ENCODE results near the gene CLIP1.
"Not testable (repeated sequence)": the region's sequence is repeated elsewhere in the genome, so short reads cannot be mapped to it uniquely, and the experiment has no call there.

CLIP1 gene

DNA sequence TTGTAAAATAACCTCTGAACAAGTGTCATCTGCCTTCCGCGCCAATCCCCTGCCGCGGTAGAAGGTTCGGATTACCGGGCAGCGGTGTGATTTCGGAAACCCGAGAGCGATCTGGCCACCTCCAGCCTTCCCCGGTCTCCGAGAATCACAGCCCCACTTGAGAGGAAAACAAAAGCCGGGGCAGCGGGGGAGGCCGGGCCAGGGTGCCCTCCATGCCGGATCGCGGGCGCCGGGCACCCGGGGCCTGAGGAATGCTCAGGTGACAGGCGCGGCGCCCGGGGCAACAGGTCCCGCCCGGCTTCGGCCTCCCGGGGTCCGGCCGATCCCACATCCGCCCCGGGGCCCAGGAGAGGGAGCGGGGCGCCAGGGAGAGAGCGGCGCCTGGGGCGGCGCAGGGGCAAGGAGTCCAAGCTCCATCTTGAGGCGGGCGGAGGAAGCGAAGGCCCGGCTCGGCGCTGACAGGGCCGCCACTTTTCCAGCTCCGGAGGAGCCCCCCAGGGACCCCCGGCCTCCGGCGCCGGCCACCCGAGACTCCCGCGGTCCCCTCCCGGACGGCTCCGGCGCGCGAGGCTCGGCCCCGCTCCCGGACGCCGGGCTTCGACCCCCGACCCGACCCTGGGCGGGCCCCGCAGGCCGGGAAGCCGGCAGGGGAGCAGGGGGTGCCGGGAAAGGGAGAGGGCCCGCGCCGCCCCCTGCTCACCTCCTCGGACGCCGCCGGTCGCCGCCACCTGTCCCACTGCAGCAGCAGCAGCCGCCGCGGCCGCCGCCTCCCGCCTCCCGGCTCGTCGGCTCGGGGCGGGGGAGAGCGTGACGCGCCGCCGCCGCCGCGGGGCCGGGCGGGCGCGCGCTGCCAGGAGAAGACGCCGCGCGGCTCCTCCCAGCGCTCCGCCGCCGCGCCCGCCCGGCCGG is at the start of gene CLIP1:
CLIP1 (minus strand) TSS at position 849 of the 909 bp plus-strand sequence. CDS start 42,217 bp downstream, outside the sequence.
- DNase-seq = no peak

DNA sequence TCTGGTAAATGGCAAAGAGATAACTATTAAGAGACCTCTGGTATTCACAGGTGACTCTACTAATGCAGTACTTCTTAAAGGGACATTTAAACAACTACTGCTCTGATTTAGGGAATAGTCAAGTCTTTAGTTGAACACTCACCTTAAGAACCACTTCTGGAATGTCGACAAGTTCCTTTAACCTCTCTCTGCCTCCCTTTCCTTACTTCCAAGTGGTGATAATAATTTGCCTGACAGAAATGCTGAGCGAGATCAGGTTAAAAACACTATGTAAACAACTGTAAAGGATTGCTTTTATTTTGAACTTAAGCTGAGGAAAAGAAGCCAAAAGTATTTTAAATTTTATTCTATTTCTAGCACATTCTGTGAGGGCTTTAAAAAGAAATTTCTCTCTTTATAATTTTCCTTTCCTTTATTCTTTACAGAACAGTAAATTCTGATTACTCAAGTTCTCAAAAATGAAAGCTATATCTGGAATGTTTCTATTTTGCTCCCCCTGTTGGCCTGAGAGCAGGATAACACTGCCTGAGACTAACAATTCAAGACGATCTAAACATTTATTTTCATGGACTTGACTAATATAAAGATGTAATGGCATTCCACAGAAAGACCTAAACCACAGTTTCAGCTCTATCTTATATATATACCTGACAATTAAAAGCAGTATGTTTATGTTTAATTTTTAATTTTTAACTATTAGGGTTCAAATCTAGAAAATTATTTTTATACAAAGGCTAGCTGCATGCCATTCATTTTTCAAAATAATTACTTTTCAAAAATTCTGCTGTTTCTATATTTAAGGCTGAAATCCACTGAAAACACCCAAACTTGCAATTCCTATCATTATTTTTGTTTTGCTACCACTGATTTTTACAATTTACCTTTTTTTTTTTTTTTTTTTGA is 49.1 kb upstream of the CLIP1 start:
- peak; percentile 68 for DNase-seq

DNA sequence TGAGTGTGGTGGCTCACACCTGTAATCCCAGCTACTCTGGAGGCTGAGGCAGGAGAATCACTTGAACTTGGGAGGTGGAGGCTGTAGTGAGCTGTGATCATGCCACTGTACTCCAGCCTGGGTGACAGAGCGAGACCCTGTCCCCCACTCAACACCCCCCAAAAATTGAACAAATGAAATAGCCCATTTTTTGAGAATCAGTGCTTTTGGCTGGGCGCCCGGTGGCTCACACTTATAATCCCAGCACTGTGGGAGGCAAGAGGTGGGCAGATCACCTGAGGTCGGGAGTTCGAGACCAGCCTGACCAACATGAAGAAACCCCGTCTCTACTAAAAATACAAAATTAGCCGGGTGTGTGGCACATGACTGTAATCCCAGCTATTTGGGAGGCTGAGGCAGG is 48.1 kb upstream of the CLIP1 start:
- not testable (repeated sequence) for DNase-seq

DNA sequence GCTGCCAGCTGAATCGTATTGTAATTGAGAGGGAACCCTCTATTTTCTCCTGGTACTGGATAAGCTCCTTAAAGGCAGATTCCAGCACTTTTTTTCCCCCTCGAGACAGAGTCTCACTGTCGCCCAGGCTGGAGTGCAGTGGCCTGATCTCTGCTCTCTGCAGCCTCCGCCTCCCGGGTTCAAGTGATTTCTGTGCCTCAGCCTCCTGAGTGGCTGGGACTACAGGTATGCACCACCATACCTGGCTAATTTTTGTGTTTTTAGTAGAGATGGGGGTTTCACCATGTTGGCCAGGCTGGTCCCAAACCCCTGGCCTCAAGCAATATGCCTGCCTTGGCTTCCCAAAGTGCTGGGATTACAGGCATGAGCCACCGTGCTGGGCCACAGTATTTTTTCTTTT is 47.4 kb upstream of the CLIP1 start:
- not testable (repeated sequence) for DNase-seq

DNA sequence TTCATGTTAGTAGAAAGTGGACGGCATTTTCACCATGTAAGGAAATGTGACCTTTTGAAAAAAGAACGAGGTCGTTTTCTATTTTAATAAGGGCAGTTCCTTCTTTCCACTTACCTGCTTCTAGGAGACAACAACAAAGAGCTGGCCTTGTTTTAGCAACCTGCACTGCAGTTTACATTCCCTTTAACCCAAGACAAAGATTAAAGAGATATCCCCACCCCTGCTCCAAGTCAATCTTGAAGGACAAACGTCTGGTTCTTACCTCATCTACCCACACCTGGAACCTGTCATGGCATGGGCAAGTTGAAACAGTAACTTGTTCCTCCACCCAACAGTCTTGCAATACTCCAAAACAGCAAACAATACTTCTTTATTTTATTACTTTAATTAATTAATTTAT is 45.5 kb upstream of the CLIP1 start:
- no peak for DNase-seq

DNA sequence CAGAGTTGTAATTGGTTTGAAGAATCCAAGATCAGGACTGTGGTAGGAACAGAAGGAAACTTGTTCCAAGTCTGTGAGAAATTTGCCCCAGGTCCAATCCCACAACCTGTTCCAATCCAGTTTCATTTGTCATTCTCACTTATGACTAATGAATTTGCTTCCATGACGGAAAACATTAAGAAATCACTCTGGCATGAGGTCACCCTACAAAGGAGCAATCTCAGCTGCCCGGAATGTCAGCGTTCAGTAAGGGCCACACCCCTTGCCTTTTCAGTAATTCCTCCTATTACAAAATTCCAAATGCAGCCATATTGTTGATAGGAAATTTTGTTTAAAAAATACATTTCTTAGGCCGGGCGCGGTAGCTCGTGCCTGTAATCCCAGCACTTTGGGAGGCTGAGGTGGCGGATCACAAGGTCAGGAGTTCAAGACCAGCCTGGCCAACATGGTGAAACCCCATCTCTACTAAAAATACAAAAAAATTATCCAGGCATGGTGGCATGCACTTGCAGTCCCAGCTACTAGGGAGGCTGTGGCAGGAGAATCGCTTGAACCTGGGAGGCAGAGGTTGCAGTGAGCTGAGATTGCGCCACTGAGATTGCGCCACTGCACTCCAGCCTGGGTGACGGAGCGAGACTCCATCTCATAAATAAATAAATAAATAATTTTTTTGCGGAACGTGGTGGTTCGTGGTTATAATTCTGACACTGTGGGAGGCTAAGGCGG is 42.0 kb upstream of the CLIP1 start:
- DNase-seq = not testable (repeated sequence)

DNA sequence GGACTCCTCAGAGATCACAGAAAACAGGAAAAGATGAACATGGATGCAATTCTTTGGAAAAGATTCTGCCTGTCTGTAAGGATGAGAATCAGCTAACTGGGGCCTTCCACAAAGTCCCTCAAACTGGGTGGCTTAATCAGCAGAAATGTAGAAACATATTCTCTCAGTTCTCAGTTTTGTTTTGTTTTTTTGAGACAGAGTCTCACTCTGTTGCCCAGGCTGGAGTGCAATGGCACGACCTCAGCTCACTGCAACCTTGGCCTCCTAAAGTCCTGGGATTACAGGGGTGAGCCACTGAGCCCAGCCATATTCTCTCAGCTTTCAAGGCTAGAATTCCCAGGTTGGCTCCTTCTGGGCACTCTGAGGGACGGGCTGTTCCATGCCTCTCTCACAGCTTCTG is 38.2 kb upstream of the CLIP1 start:
- no peak for DNase-seq

DNA sequence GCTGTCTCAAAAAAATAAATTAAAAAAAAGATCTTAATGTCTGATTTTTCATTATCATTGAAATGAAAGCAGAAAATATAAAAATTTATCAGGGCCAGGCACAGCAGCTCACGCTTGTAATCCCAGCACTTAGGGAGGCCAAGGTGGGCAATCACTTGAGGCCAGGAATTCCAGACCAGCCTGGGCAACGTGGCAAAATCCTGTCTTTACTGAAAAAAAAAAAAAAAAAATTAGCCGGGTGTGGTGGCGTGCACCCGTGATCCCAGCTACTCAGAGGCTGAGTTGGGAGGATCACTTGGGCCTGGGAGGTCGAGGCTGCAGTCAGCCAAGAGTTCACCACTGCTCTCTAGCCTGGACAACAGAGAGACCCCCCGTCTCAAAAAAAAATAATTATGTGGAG is 37.6 kb upstream of the CLIP1 start:
- DNase-seq = no peak

DNA sequence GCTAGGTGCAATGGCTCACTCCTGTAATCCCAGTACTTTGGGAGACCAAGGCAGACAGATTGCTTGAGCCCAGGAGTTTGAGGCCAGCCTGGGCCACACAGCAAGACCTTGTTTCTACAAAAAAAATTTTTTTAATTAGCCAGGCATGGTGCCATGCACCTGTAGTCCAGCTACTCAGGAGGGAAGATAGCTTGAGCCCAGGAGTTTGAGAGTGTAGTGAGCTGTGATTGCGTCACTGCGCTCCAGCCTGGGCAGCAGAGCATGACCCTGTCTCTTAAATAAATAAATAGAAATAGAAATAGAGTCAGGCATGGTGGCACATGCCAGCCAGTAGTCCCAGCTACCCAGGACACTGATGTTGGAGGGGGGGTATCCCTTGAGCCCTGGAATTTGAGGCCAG is 36.7 kb upstream of the CLIP1 start:
- no peak for DNase-seq

DNA sequence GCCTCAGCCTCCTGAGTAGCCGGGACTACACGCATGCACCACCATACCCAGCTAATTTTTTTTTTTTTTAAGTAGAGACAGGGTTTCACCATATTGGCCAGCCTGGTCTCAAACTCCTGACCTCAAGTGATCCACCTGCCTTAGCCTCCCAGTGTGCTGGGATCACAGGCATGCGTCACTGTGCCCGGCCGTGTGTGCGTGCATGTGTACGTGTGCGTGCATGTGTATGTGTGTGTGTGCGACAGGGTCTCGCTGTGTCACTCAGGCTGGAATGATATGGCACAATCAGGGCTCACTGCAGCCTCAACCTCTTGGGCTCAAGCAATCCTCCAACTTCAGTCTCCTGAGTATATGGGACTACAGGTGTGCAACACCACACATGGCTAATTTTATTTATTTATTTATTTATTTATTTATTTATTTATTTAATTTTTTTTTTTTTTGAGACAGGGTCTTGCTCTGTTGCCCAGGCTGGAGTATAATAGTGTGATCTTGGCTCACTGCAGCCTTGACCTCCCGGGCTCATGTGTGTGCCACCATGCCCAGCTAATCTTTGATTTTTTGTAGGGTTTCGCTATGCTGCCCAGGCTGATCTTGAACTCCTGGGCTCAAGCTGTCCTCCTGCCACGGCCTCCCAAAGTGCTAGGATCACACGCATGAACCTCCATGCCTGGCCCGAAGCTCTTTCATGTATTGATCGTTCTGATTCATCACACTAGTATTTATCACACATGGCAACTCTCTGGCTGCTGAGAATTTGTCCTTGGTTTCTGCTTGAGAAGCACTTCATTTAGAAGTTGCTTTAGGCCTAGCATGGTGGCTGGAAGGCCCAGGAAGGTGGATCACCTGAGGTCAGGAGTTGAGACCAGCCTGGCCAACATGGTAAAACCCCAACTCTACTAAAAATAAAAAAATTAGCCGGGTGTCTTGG is 35.9 kb upstream of the CLIP1 start:
- DNase-seq = no peak

DNA sequence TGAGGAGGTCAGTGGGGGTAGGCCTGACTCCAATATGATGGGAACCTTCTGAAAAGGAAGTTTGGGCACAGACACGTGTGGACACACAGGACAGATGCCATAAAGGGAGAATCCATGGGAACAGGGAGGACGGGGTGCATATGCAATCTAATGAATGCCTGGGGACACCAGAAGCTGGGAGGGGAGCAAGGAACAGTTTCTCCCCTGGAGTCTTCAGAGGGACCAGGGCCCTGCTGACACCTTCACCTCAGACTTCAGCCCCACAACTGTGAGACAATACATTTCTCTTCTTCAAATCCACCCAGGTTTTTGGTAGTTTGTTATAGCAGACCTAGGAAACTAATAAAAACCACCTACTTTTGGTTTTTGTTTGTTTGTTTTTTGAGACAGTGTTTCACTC is 35.2 kb upstream of the CLIP1 start:
- no peak for DNase-seq

DNA sequence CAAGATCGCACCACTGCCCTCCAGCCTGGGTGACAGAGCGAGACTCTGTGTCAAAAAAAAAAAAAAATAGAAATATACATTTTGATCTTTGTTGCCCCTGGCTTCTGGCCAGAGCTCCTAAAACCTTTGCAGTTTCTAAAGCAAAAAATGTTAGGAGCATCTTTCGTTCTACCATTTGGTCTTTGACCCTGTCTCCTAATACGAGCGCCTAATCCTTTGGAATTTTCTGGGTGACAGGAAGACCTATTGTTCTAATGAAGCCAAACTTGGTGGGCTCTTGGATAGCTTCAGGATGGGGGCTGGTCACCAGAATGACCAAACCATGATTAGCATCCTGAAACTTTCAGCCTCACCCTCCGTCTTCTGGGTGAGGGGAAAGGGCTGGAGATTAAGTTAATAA is 32.3 kb upstream of the CLIP1 start:
- no peak for DNase-seq

DNA sequence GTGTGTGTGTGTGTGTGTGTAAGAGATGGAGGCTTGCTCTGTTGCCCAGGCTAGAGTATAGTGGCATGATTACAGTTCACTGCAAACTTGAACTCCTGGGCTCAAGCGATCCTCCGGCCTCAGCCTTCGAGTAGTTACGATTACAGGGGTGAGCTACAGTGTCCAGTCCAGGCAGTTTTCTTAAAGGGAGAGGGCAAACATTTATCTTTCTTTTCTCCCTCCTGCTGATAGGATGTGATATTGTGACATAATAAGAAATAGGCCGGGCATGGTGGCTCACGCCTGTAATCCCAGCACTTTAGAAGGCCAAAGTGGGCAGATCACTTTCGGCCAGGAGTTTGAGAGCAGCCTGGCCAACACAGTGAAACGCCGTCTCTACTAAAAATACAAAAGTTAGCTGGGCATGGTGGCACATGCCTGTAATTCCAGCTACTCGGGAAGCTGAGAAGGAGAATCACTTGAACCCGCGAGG is 31.8 kb upstream of the CLIP1 start:
- no peak for DNase-seq

DNA sequence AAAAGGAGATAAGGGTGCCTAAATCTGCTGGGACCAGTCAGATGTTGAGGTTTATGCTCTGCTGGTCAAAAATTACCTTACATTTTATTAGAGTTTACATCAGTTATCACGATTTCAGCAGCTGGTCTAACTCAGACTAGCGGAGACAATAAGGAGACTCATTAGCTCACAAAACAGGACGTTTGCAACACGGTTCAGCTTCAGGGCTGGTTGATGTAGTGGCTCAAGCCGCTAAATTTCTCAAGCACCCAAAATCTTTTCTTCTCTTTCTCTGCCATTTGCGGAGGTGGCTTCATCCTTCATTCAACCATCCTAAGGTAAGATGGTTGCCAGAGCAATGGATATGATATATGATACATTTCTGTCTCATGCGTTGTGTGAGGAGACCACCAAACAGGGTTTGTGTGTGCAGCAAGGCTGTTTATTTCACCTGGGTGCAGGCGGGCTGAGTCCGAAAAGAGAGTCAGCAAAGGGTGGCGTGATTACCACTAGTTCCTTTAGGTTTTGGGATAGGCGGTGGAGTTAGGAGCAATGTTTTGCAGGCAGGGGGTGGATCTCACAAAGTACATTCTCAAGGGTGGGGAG is 30.3 kb upstream of the CLIP1 start:
- DNase-seq = no peak

DNA sequence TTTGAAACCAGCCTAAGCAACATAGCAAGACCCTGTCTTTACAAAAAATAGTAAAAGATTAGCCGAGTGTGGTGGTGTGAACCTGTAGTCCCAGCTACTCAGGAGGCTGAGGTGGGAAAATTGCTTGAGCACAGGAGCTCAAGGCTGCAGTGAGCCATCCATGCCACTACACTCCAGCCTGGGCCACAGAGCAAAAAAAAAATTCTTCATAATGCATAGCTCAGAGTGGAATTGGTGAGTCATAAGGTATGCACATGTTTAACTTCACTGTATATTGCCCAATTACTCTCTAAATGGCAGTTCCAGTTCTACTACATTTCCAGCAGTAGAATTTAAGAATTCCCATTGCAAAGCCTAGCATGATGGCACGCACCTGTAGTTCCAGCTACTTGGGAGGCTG is 26.8 kb upstream of the CLIP1 start:
- no peak for DNase-seq

DNA sequence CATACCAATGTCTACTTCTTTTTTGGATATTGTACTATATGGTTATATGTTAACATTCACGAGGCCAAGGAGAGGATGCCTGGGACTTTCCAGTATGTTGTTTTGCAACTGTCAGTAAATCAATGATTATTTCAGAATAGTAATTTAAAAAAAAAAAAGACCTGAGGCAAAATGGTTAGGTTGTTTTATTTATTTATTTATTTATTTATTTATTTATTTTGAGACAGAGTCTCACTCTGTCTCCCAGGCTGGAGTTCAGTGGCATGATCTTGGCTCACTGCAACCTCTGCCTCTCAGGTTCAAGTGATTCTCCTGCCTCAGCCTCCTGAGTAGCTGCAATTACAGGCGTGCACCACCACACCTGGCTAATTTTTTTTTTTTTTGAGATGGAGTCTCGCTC is 25.4 kb upstream of the CLIP1 start:
- DNase-seq = not testable (repeated sequence)

DNA sequence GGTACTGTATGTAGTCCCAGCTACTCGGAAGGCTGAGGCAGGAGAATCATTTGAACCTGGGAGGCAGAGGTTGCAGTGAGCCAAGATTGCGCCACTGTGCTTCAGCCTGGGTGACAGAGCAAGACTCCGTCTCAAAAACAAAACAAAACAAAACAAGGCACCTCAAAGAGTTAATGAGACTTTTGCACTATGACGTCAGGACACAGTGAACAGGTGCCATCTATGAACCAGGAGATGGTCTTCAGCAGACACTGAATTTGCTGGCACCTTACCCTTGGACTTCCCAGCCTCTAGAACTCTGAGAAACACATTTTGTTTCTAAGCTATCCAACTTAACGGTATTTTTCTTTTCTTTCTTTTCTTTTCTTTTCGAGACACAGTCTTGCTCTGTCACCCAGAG is 23.9 kb upstream of the CLIP1 start:
- DNase-seq = not testable (repeated sequence)

DNA sequence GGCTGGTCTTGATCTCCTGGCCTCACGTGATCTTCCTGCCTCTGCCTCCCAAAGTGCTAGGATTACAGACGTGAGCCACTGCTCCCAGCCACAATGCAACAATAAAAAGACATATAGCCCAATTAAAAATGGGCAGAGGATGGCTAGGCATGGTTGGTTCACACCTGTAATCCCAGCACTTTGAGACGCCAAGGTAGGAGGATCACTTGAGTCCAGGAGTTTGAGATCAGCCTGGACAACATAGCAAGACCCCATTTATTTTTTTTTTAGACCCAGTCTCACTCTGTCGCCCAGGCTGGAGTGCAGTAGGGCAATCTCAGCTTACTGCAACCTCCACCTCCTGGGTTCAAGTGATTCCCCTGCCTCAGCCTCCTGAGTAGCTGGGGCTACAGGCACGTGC is 21.6 kb upstream of the CLIP1 start:
- DNase-seq = not testable (repeated sequence)

DNA sequence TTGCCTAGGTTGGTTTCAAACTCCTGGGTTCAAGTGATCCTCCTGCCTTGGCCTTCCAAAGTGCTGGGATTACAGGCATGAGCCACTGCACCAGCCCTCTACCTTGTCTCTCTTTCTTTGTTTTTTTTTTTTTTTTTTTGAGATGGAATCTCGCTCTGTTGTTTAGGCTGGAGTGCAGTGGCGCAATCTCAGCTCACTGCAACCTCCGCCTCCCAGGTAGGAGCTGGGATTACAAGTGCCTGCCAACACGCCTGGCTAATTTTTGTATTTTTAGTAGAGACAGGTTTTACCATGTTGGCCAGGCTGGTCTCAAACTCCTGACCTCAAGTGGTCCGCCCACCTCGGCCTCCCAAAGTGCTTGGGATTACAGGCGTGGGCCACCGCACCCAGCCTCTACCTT is 16.4 kb upstream of the CLIP1 start:
- not testable (repeated sequence) for DNase-seq

DNA sequence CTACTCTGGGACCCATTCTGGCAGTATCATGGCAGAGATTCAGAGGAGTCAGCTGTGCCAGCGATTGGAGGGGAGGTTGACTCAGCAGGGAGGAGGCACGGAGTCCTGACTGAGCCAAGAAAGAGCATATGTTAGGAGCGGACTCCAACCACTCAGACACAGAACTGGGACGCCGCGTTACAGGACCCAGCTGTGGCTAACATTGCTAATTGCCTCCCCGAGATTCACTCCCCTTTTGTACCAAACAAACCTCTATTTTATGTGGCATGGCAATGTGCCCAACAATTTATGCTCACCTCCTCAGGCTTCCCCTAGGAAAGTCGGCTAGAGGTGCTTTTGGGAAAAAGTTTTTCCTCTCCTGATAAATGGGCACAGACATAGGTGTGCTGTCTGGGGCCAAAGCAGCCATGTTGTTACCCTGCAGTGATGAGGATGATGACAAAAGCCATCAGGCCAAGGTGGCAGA is 15.2 kb upstream of the CLIP1 start:
- DNase-seq = peak; percentile 96

DNA sequence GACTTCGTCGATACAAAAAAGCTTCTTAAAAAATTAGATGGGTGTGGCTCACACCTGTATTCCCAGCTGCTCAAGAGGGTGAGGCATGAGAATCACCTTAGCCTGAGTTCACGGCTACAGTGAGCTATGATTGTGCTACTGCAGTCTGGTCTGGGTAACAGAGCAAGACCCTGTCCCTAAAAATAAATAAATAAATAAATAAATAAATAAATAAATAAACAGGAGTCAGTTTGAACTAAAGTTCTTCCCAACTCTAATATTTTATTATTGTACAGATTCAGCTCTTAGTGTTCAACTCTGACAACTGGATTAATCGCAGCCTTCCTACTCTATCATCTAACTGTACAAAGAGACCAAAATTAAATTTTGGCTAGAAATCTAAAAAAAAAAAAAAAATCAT is 12.7 kb upstream of the CLIP1 start:
- DNase-seq = no peak

All from NCI-H1694 treated with DMSO at 0.1 percent for 48 hours (cell line).